ENCODE measurements around the gene CCR3.

GRCh38 chr3:46236294-46237054 lies 5.8 kb upstream of the CCR3 start:
- no peak for TF ChIP-seq EZH2 (IDR thresholded peaks at IDR 0.05)
- TF ChIP-seq POLR2AphosphoS5 (IDR thresholded peaks at IDR 0.05; ENCODE audit: borderline replicate concordance, low read depth, low read length): no peak
